OCI-LY1 (cell line): ENCODE measurements around the gene CCDC60.

ENCODE experiments used
- CTCF ChIP-seq: fragments of 200-600 bp; sonication (generic), shearing (Covaris generic); IDR thresholded peaks from 2 replicates; pipeline ENCODE4 v1.5.1; 2017; ENCODE audit warnings: mild to moderate bottlenecking, antibody characterized with exemption, low read length, moderate library complexity, mixed read lengths
- EZH2 ChIP-seq: fragments of 200-600 bp; sonication (generic), shearing (Covaris generic); IDR thresholded peaks from 2 replicates; pipeline ENCODE4 v1.8.0; 2017; ENCODE audit warnings: borderline replicate concordance, mixed run types, mild to moderate bottlenecking, antibody characterized with exemption, low read length, moderate library complexity, mixed read lengths

GRCh38 chr12:119312904-119313303 lies 21.6 kb upstream of the CCDC60 start:
- no peak for TF ChIP-seq CTCF
- no peak for TF ChIP-seq EZH2
